G401 (cell line): ENCODE measurements around the gene GGT7. TPM values are rescaled to one million over a fixed set of nuclear protein-coding genes. Genes with fewer than 3 reads are reported as not detected.

Experiments
- DNase-seq: peaks from one replicate; pipeline ENCODE4 v3.0.0-alpha.2; 2015; ENCODE audit warnings: low spot score
- in situ Hi-C: cut with HindIII; loops from 2 replicates; pipeline ENCODE4 v1.10.0; 2016; ENCODE audit warnings: low sequenced_read_pairs, mixed read lengths
- total RNA-seq: library from RNA; depleted of rRNA; stranded (reverse); fragments of >200 nt; shearing (Covaris generic); gene quantifications from 2 replicates; pipeline ENCODE4 v1.2.3, GENCODE V29; 2014

Gene GGT7
- total RNA-seq, 1 experiment from 2014 or later, result 11.2 TPM

- in situ Hi-C loops, result no loop called here
- no peak for DNase-seq
These were observed 12.7 kb downstream of the GGT7 start for GRCh38 chr20:34859826-34860545.

GRCh38 chr20:34859367-34859766 is 13.3 kb downstream of the GGT7 start:
- DNase-seq, result no peak
- in situ Hi-C loops, result no loop called here

- in situ Hi-C loops, result no loop called here
- no peak for DNase-seq
These were observed 20.4 kb downstream of the GGT7 start for GRCh38 chr20:34852298-34852697.

GRCh38 chr20:34850969-34851368 is 21.7 kb downstream of the GGT7 start:
- no peak for DNase-seq
- in situ Hi-C loops, result no loop called here

- DNase-seq, result no peak
- in situ Hi-C loops, result no loop called here
These were observed 22.9 kb downstream of the GGT7 start for GRCh38 chr20:34849778-34850177.

- in situ Hi-C loops, result no loop called here
- no peak for DNase-seq
These were observed 24.1 kb downstream of the GGT7 start for GRCh38 chr20:34848597-34848996.

- no peak for DNase-seq
- in situ Hi-C loops, result no loop called here
These were observed 29.2 kb downstream of the GGT7 start for GRCh38 chr20:34843421-34843820.

GRCh38 chr20:34842143-34842542 is 30.5 kb downstream of the GGT7 start:
- in situ Hi-C loops, result no loop called here
- no peak for DNase-seq

- peak; percentile 70 for DNase-seq
- in situ Hi-C loops, result no loop called here
These were observed 38.2 kb downstream of the GGT7 start for GRCh38 chr20:34834459-34834893.

GRCh38 chr20:34831936-34832335 is 40.7 kb downstream of the GGT7 start:
- in situ Hi-C loops, result no loop called here
- no peak for DNase-seq

GRCh38 chr20:34829191-34829590 is 43.5 kb downstream of the GGT7 start:
- no peak for DNase-seq
- in situ Hi-C loops, result no loop called here

- peak; percentile 90 for DNase-seq
- in situ Hi-C loops, result no loop called here
These were observed 46.9 kb downstream of the GGT7 start, which contains the start of gene NCOA6 for GRCh38 chr20:34825530-34826362. Gene NCOA6 (minus strand): TSS chr20:34825651. CDS start chr20:34782355, 43,296 bp downstream.

GRCh38 chr20:34824806-34825529 is 47.7 kb downstream of the GGT7 start:
- in situ Hi-C loops, result no loop called here
- DNase-seq, result peak; percentile 61

GRCh38 chr20:34824452-34824805 is 48.2 kb downstream of the GGT7 start:
- DNase-seq, result peak; percentile 81
- in situ Hi-C loops, result no loop called here

- no peak for DNase-seq
- in situ Hi-C loops, result no loop called here
These were observed 48.6 kb downstream of the GGT7 start for GRCh38 chr20:34824026-34824425.

GRCh38 chr20:34820805-34821578 is 51.7 kb downstream of the GGT7 start:
- DNase-seq, result no peak
- in situ Hi-C loops, result no loop called here

GRCh38 chr20:34817801-34818200 is 54.9 kb downstream of the GGT7 start:
- in situ Hi-C loops, result no loop called here
- no peak for DNase-seq

- in situ Hi-C loops, result no loop called here
- no peak for DNase-seq
These were observed 55.6 kb downstream of the GGT7 start for GRCh38 chr20:34817072-34817471.

- in situ Hi-C loops, result no loop called here
- DNase-seq, result no peak
These were observed 57.0 kb downstream of the GGT7 start for GRCh38 chr20:34815636-34816035.
